GM12878 (cell line): ENCODE results near the gene EPO.

Source experiments
- DPF2 ChIP-seq: fragments of 450-650 bp; IDR thresholded peaks from 2 replicates; pipeline ENCODE4 v1.6.1; 2017; ENCODE audit warnings: mild to moderate bottlenecking
- HDAC2 ChIP-seq: fragments of 200-600 bp; sonication (generic); IDR thresholded peaks from 2 replicates; pipeline ENCODE4 v1.6.1; 2017
- MXI1 ChIP-seq: fragments of 150-350 bp; IDR thresholded peaks from 2 replicates; pipeline ENCODE4 v1.6.1; 2011; ENCODE audit warnings: low read depth, mild to moderate bottlenecking, inconsistent platforms, low read length, improper control_type of control experiment
- SMAD1 ChIP-seq: fragments of 450-650 bp; IDR thresholded peaks from 2 replicates; pipeline ENCODE4 v1.6.1; 2018; ENCODE audit warnings: mild to moderate bottlenecking, low read depth; ENCODE audit not compliant: partially characterized antibody

- TF ChIP-seq MXI1 (no peak), HDAC2 (no peak), DPF2 (no peak), SMAD1 (no peak)
Observed at GRCh38 chr7:100682991-100683658, 37.1 kb upstream of the EPO start.
